SHP77 treated with DMSO at 0.1 percent for 48 hours (cell line): ENCODE measurements around the gene PTBP3.

Source experiments
- DNase-seq: peaks from one replicate; lab custom pipeline; 2025; lab: John Stamatoyannopoulos, UW

Gene PTBP3

GRCh38 chr9:112360047-112360804 is 26.8 kb upstream of the PTBP3 start:
- DNase-seq: no peak

DNA sequence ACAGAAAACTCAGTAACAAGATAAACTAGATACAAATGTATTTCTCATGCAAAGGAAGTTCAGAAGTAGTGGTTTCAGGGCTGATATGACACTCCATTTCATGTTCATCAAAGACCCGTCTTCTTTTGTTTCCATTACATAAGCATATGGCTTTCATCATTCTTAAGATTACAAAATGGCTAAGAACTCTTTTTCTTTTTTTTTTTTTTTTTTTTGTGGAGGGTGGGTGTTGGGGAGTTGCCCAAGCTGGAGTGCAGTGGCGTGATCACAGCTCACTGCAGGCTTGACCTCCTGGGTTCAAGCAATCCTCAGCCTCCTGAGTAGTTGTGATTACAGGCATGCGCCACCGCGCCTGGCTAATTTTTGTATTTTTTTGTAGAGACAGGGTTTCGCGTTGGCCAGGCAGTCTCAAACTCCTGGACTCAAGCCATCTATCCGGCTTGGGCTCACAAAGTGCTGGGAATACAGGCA is 22.0 kb upstream of the PTBP3 start:
- DNase-seq: no peak

GRCh38 chr9:112354081-112354743 is 20.8 kb upstream of the PTBP3 start:
- DNase-seq: no peak

DNA sequence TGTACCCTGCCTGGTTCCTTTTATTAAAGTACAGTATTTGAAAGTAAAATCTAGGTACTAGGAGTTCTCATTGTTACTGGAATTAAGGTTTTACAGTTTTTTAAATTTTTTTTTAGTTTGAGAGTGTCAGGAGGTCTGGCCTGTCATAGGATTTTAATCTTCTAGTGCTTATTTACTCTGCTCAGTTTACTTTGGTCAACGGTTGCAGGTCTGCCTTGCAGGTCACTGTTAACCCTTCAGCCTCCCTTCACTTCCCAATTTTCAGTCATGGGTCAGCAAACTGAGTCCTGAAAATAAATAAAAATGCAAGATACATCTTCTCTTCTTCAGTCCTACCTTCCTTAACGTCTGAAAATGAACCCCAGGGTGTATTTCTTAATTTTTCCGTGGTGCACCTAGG is 18.8 kb upstream of the PTBP3 start:
- no peak for DNase-seq

- no peak for DNase-seq
Observed at GRCh38 chr9:112351184-112351583, 17.8 kb upstream of the PTBP3 start.

- DNase-seq: no peak
Observed at GRCh38 chr9:112349008-112349333, 15.6 kb upstream of the PTBP3 start.

DNA sequence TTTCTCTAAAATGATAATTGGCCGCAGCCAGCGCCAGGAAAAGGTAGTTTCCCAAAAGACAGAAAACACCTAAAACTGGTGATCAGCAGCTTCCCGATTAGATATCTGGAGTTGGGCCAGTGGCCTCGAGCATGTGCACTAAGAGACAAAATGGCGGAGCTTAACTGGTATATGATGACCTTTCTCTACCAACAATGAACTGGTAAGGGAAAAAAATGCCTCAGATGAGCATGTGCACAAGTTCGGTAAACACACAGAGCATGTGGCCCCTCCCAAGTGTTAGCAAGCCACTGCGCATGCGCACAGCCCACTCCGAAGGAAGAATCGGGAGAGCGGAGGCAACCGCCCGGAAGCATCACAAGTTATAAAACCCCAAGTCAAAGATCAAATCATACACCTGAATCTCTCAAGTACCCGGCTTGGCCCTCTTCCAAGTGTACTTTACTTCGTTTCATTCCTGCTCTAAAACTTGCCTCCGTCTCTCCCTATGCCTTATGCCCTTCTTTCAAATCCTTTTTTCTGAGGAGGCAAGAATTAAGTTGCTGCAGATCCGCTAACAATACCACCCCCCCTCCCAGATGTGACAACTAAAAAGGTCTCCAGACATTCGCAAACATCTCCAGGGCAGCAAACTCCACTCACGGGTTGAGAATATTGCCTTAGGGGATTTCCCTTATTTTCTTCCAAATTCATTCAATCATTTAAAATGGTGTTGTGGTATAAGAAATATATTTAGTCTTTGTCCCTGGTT is 15.0 kb upstream of the PTBP3 start:
- DNase-seq: no peak

DNA sequence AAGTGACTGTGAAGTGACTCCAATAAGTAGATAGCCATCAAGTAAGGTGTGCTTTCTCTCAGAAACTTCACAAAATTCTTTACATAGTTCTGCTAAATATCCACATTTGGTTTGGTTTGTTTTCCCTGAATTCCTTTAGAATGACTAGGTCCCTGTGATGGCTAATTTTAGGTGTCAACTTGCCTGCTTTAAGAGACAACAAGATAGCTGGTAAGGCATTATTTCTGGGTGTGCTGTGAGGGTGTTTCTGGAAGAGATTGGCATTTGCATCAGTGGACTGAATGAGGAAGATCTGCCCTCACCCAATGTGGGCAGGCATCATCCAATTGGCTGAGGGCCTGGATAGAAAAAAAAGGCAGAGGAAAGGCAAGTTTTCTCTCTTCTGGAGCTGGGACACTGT is 8.3 kb upstream of the PTBP3 start:
- DNase-seq: no peak

- DNase-seq: no peak
Observed at GRCh38 chr9:112339886-112340285, 6.5 kb upstream of the PTBP3 start.

GRCh38 chr9:112338561-112338960 is 5.1 kb upstream of the PTBP3 start:
- DNase-seq: no peak

- DNase-seq: no peak
Observed at GRCh38 chr9:112337547-112337946, 4.1 kb upstream of the PTBP3 start.

GRCh38 chr9:112334432-112334841 is 1.0 kb upstream of the PTBP3 start:
- no peak for DNase-seq

GRCh38 chr9:112333639-112334431 is 416 bp upstream of the PTBP3 start:
- DNase-seq: peak; percentile 64

DNA sequence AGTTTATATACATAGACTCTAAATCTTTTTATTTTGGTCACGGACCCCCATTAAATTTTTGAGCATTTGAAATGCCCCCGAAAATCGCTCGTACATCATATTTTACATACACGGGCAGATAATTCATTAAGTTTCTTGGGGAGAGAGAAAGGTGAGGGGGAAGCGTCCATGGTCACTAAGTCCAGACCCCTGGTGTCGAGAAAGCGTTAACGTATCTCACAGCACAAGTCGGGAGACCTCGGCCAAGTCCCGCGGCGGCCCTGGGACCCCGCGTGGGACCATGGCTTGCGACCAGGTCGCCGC is 794 bp downstream of the PTBP3 start:
- peak; percentile 42 for DNase-seq

- DNase-seq: no peak
Observed at GRCh38 chr9:112332214-112332613, 1.2 kb downstream of the PTBP3 start.

- no peak for DNase-seq
Observed at GRCh38 chr9:112331674-112331952, 1.8 kb downstream of the PTBP3 start.

GRCh38 chr9:112328545-112328944 is 4.9 kb downstream of the PTBP3 start:
- DNase-seq: no peak

- no peak for DNase-seq
Observed at GRCh38 chr9:112327718-112328450, 5.5 kb downstream of the PTBP3 start.

- no peak for DNase-seq
Observed at GRCh38 chr9:112326194-112326593, 7.2 kb downstream of the PTBP3 start.

DNA sequence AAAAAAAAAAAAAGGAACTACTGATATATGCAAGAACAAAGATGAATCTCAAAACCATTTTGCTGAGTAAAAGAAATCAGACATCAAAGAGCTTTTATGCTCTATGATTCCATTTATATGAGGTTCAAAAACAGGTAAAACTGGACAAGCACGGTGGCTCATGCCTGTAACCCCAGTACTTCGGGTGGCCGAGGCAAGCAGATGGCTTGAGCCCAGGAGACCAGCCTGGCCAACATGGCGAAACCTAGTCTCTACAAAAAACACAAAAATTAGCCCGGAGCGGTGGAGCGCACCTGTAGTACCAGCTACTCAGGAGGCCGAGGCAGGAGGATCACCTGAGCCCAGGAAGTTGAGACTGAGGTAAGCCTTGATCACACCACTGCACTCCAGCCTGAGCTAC is 7.8 kb downstream of the PTBP3 start:
- DNase-seq: no peak

DNA sequence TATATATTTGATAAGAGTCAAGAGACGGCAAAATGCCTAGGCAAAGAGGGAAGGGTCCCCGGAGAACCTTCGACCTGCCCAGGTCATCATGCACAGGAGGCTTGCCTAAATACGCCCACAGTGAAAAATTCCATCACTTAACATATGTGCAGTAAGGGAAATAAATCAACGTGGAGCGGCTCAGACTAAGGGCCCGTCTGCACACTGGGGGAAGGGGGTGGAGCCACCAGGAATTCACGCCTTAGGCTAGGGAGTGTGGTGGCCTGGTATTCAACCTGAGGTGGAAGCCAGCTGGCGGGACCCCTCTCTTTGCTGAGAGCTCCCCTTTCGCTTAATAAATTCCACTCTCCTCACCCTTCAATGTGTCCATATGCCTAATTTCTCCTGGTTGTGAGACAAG is 8.3 kb downstream of the PTBP3 start:
- no peak for DNase-seq

DNA sequence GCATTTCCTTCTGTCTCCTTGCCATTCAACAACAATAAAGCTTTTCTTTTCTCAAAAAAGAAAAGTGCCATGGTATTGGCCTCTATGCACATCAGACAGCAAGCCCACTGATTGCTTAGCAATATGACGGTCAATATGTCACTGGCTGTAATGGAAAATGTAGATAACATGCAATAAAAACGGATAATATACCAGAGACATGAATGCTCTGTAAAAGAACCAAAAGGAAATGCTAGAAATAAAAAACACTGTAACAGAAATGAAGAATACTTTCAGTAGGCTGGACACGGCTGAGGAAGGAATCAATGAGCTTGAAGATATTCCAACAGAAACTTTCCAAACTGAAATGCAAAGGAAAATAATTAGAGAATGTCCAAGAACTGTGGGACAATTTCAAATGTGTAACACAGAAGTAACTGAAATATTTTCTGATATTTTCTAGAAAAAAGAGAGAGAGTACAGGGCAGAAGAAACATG is 10.0 kb downstream of the PTBP3 start:
- no peak for DNase-seq
